HL-60 (cell line): ENCODE results near the gene MZB1.

Experiments
- DNase-seq, 2 experiments: peaks; one replicate each; pipeline ENCODE4 v3.0.0-alpha.2; 2010 to 2020; ENCODE audit warnings: low read depth in 1 of 2, low spot score in 1 of 2
- H3K27ac ChIP-seq: fragments of 250-450 bp; sonication (Bioruptor Pico); replicated peaks from 2 replicates; pipeline ENCODE4 v1.5.1; 2020; ENCODE audit warnings: mild to moderate bottlenecking, moderate library complexity
- H3K27me3 ChIP-seq: fragments of 250-450 bp; sonication (Bioruptor Pico); 2 replicates; pipeline ENCODE4 v1.5.1; 2021; ENCODE audit warnings: mild to moderate bottlenecking, moderate library complexity; ENCODE audit not compliant: insufficient read depth, poor library complexity, severe bottlenecking
- H3K4me3 ChIP-seq: replicated peaks from 2 replicates; pipeline ENCODE4 v1.5.1; 2011; ENCODE audit warnings: mild to moderate bottlenecking, control low read depth, low read length; ENCODE audit not compliant: insufficient read depth
- CTCF ChIP-seq: IDR thresholded peaks from one replicate; pipeline ENCODE4 v1.5.1; 2011; ENCODE audit warnings: low read length, control low read depth, inconsistent platforms; ENCODE audit not compliant: insufficient read depth
- GABPA ChIP-seq: IDR thresholded peaks from 2 replicates; pipeline ENCODE4 v1.6.1; 2012; ENCODE audit warnings: low read depth
- POLR2AphosphoS5 ChIP-seq: IDR thresholded peaks from 2 replicates; pipeline ENCODE4 v1.6.1; 2012; ENCODE audit warnings: low read depth
- REST ChIP-seq: IDR thresholded peaks from 2 replicates; pipeline ENCODE4 v1.6.1; 2012; ENCODE audit warnings: low read depth; ENCODE audit not compliant: insufficient replicate concordance
- SPI1 ChIP-seq: IDR thresholded peaks from 2 replicates; pipeline ENCODE4 v1.6.1; 2012; ENCODE audit warnings: low read depth, mild to moderate bottlenecking, borderline replicate concordance

The MZB1 gene

GRCh38 chr5:139415221-139415861 lies 25.6 kb upstream of the MZB1 start:
- TF ChIP-seq SPI1 = no peak
- TF ChIP-seq POLR2AphosphoS5 = no peak
- TF ChIP-seq GABPA = no peak
- TF ChIP-seq CTCF = no peak
- no peak for TF ChIP-seq REST
- no peak for DNase-seq
- Histone ChIP-seq H3K27ac (no peak overlapping the region), H3K27me3 (no peaks in the 10 kb centered on the region), H3K4me3 (no peak overlapping the region)

- no peak for DNase-seq
- TF ChIP-seq POLR2AphosphoS5 (no peak), SPI1 (no peak), CTCF (no peak), REST (no peak), GABPA (no peak)
- Histone ChIP-seq H3K27ac (no peak overlapping the region), H3K27me3 (no peaks in the 10 kb centered on the region), H3K4me3 (no peak overlapping the region)
Observed at GRCh38 chr5:139414581-139415130, 24.9 kb upstream of the MZB1 start.

GRCh38 chr5:139413963-139414362 lies 24.2 kb upstream of the MZB1 start:
- Histone ChIP-seq H3K4me3 (no peak overlapping the region), H3K27me3 (no peaks in the 10 kb centered on the region), H3K27ac (no peak overlapping the region)
- DNase-seq = no peak
- no peak for TF ChIP-seq SPI1

- no peak for TF ChIP-seq SPI1
- TF ChIP-seq REST = no peak
- TF ChIP-seq CTCF = no peak
- no peak for TF ChIP-seq GABPA
- no peak for TF ChIP-seq POLR2AphosphoS5
- no peak overlapping the region for H3K27ac ChIP-seq
- no peak for DNase-seq
- no peak overlapping the region for H3K4me3 ChIP-seq
- H3K27me3 ChIP-seq = no peaks in the 10 kb centered on the region
Observed at GRCh38 chr5:139413153-139413552, 23.4 kb upstream of the MZB1 start.
